Left lung (tissue), 14 donors: ENCODE measurements around the gene ANKRD66. TPM values are rescaled to one million over a fixed set of nuclear protein-coding genes. Genes with fewer than 3 reads are reported as not detected.

Experiments used
- ATAC-seq: fragments of 200-7000 bp; cut with Tn5 transposase; one replicate; pipeline ENCODE4 v1.9.1; 2020; ENCODE audit warnings: moderate library complexity
- DNase-seq, 4 donors: peaks; one replicate each; pipeline ENCODE4 v3.0.0-alpha.2; 2013 to 2020
- H3K27ac ChIP-seq, 2 donors: fragments of 200-600 bp; sonication (generic) in 1 of 2; one replicate each; pipeline versions ENCODE4 v1.5.0 to v1.8.0; 2020 to 2021
- H3K27me3 ChIP-seq, 2 donors: fragments of 200-600 bp; sonication (generic) in 1 of 2; one replicate each; pipeline versions ENCODE4 v1.5.0 to v1.8.0; 2020 to 2021
- H3K36me3 ChIP-seq, 2 donors: fragments of 200-600 bp; sonication (generic) in 1 of 2; one replicate each; pipeline versions ENCODE4 v1.5.0 to v1.8.0; 2020 to 2021
- H3K4me1 ChIP-seq, 2 donors: fragments of 200-600 bp; one replicate each; pipeline ENCODE4 v1.8.0; 2021
- H3K4me3 ChIP-seq, 2 donors: fragments of 200-600 bp; sonication (generic) in 1 of 2; one replicate each; pipeline versions ENCODE4 v1.5.0 to v1.8.0; 2020 to 2021; ENCODE audit warnings: mild to moderate bottlenecking in 1 of 2
- H3K9me3 ChIP-seq, 2 donors: fragments of 200-600 bp; sonication (generic) in 1 of 2; one replicate each; pipeline versions ENCODE4 v1.5.0 to v1.8.0; 2020 to 2021
- intact Hi-C, 2 donors: fragments of 100-400 bp; cut with DNase I; formaldehyde crosslinking; loops; one replicate each; pipeline versions ENCODE4 v1.11.2 to v1.14.2; 2022
- long read RNA-seq, 12 donors: library from polyadenylated mRNA in 2 of 12; unstranded in 2 of 12; transcript quantifications; one replicate each; pipeline ENCODE4 v2.0.0 and lab custom pipeline, GENCODE V29; 2019 to 2026
- polyA plus RNA-seq, 6 donors: library from polyadenylated mRNA; unstranded; fragments of 120-200 nt; gene quantifications; one replicate each; pipeline ENCODE4 v1.2.1, GENCODE V29; 2013; ENCODE audit not compliant: insufficient read length in 6 of 6
- total RNA-seq, 2 donors: library from RNA; stranded (reverse); fragmentation: NEBNext Ultra II Directional; extraction: Animal tissue kit (Norgen Biotek cat#: 25700); gene quantifications; one replicate each; pipeline ENCODE4 v1.2.1, GENCODE V29; 2021
- TF ChIP-seq, protein P1 (sequence below), 2 donors: fragments of 200-600 bp; sonication (generic) in 1 of 2; IDR thresholded peaks; one replicate each; pipeline versions ENCODE4 v1.5.0 to v1.8.0; 2021; ENCODE audit warnings: antibody characterized with exemption in 2 of 2
- donor health status: DM: no; HTN: yes; CAD: no.
- donor health status: DM: no; HTN: no; CAD: no.

ANKRD66 gene
- 1 to 10 TPM in 1 of 2 donors, not detected in 1; 2.4 TPM for total RNA-seq
- 1 to 10 TPM in 4 of 6 donors, under 1 TPM in 2; 0.36 to 2.9 (median 2.5) TPM for polyA plus RNA-seq
- long read RNA-seq, donor 1, partial matches to known transcripts, result 0 of 2 reads
- long read RNA-seq, donor 1, other reads (novel, unspliced or antisense), result 0 of 2 reads
- long read RNA-seq, donor 2, result 0 reads
- long read RNA-seq, donor 3, result 0 reads
- long read RNA-seq, donor 4, result 0 reads
- long read RNA-seq, donor 5, partial matches to known transcripts, result 0 of 4 reads
- long read RNA-seq, donor 5, other reads (novel, unspliced or antisense), result 0 of 4 reads
- long read RNA-seq, donor 6, result 0 reads
- long read RNA-seq, donor 7, result 0 reads
- long read RNA-seq, donor 8, result 0 reads
- long read RNA-seq, donor 9, result 0 reads
- long read RNA-seq, donor 10, partial matches to known transcripts, result 0 of 4 reads
- long read RNA-seq, donor 10, other reads (novel, unspliced or antisense), result 1 of 4 reads
- long read RNA-seq, donor 11, partial matches to known transcripts, result 0 of 1 reads
- long read RNA-seq, donor 11, other reads (novel, unspliced or antisense), result 0 of 1 reads
- long read RNA-seq, donor 12, partial matches to known transcripts, result 0 of 4 reads
- long read RNA-seq, donor 12, other reads (novel, unspliced or antisense), result 0 of 4 reads

DNA sequence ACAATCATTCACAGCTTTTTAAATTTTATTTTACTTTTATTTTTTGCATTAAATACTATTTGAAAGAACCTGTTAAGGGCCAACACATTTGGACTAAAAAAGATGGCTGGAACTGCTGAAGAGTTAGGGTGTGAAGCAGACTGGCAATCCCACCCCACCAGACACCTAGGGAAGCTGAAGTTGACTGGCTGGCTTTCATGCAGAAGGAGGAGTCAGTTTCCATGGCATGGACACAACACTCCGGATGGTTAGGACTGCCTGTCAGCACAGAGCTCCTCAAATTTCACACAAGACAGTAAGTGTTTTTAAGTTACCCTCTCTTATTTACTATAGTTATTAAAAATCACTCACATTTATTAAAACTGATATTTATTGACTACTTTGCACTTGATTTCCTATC lies at the start of gene ANKRD66:
Gene ANKRD66, plus strand, starts transcription at position 238 of the 400 bp plus-strand sequence. CDS start 5,016 bp downstream, outside the sequence.
- Histone ChIP-seq H3K9me3 (no peaks in the 10 kb centered on the region), H3K4me1 (no peaks in the 10 kb centered on the region), H3K27ac (no peak within 1 kb of the TSS), H3K4me3 (no peak within 1 kb of the TSS), H3K27me3 (peaks cover 0 to 7% of the 10 kb centered on the region in 2 donors), H3K36me3 (no peaks in the 10 kb centered on the region)
- TF ChIP-seq, protein P1, sequence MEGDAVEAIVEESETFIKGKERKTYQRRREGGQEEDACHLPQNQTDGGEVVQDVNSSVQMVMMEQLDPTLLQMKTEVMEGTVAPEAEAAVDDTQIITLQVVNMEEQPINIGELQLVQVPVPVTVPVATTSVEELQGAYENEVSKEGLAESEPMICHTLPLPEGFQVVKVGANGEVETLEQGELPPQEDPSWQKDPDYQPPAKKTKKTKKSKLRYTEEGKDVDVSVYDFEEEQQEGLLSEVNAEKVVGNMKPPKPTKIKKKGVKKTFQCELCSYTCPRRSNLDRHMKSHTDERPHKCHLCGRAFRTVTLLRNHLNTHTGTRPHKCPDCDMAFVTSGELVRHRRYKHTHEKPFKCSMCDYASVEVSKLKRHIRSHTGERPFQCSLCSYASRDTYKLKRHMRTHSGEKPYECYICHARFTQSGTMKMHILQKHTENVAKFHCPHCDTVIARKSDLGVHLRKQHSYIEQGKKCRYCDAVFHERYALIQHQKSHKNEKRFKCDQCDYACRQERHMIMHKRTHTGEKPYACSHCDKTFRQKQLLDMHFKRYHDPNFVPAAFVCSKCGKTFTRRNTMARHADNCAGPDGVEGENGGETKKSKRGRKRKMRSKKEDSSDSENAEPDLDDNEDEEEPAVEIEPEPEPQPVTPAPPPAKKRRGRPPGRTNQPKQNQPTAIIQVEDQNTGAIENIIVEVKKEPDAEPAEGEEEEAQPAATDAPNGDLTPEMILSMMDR (IDR thresholded peaks at IDR 0.05), result no peak
- ATAC-seq (no peak), DNase-seq (no peak)
- intact Hi-C loops, result no loop called here

DNA sequence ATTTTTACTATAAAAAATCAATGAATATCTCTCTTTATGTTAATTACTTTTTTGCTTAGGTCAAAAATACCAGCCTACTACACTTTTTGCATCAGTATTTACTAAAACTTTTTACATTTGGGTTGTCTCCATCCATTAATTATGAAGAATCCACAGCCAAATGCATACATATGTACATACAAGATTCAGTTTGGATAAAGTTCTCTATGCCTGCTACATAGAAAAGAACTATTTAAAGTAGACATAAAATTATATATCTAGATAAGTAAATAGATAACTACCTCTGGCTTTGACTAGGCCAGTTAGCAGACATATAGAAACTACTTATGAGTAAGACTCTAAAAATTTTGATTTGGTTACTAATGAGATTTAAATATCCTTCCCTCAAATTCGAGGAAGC lies 46.8 kb upstream of the ANKRD66 start:
- H3K27me3 ChIP-seq, result no peaks in the 10 kb centered on the region
- TF ChIP-seq, protein P1 (IDR thresholded peaks at IDR 0.05), result no peak
- no peak for DNase-seq
- H3K4me3 ChIP-seq, result no peak overlapping the region
- no peaks in the 10 kb centered on the region for H3K36me3 ChIP-seq
- H3K4me1 ChIP-seq, result no peaks in the 10 kb centered on the region
- intact Hi-C loops, result no loop called here
- no peak for ATAC-seq
- H3K27ac ChIP-seq, result no peak overlapping the region
- no peaks in the 10 kb centered on the region for H3K9me3 ChIP-seq

DNA sequence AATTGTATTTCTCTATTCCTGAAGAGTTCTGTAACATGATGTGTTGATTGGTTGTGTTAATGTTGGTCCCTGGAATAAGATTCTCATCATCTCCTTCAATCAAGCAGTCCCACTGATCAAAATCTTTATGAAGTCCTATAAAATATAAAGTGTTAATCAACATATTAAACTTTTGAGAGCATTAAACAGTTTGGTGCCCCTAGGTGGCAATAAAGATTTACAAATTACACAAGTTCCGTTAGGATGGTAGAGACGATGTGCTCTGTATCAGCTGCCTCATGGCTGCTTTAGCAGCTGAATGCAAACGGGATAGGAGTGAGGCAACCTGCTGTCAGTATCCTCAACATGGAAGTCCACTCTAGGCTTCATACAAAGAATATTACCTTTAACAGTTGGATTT lies 42.2 kb upstream of the ANKRD66 start:
- peak; percentile 71 for ATAC-seq
- no peak overlapping the region for H3K27ac ChIP-seq
- intact Hi-C loops, result no loop called here

DNA sequence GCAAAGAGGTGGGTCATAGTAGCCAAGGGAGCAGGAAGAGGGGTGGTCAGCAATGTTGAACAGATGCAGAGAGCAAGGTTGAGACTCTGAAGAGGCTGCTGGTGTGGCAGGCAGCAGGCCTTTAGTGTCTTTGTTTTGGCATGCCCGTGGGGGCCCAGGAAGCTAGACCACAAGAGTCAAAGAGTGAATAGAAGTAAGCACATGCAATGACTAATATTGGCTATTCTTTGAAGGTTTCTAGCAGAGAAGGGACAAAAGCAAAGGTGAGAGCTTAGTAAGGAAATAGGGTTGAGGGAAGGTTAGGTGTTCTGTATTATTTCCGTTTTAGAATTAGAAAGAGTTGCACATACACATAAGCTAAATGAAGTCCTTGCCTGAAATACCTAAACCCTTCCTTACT lies 40.3 kb upstream of the ANKRD66 start:
- intact Hi-C loops, result no loop called here
- H3K27me3 ChIP-seq, result no peaks in the 10 kb centered on the region
- ATAC-seq (no peak), DNase-seq (no peak)
- no peaks in the 10 kb centered on the region for H3K9me3 ChIP-seq
- H3K4me3 ChIP-seq, result no peak overlapping the region
- peaks cover 0 to 3% of the 10 kb centered on the region in 2 donors for H3K4me1 ChIP-seq
- no peaks in the 10 kb centered on the region for H3K36me3 ChIP-seq
- no peak overlapping the region for H3K27ac ChIP-seq
- TF ChIP-seq, protein P1 (IDR thresholded peaks at IDR 0.05), result no peak

More for the DNA sequence above, 42.2 kb upstream of the ANKRD66 start:
- TF ChIP-seq, protein P1 (IDR thresholded peaks at IDR 0.05), result no peak
- no peaks in the 10 kb centered on the region for H3K27me3 ChIP-seq
- no peaks in the 10 kb centered on the region for H3K9me3 ChIP-seq
- no peaks in the 10 kb centered on the region for H3K36me3 ChIP-seq
- no peak overlapping the region for H3K4me3 ChIP-seq
- DNase-seq, result peak in 1 of 4 donors; percentile 19
- H3K4me1 ChIP-seq, result no peaks in the 10 kb centered on the region

DNA sequence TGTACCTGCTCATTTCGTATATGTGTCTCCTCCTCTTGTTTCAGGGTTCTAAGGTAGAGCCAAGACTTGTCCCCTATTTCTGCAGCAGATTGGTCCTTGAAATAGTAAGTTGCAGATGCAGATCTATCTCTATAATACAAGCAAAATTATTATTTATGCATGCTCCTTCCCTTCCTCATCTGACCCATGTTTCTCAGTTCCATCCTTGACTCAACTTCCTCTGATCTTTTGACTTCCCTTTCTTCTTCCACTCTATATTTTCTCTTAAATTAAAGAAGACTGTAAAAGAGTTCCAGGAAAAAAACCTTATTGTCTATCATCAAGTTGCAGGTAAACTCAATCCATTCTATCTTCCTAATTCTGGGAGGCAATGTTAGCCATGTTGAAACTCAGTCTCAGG lies 35.2 kb upstream of the ANKRD66 start:
- no peak for DNase-seq
- no peak overlapping the region for H3K4me3 ChIP-seq
- H3K27me3 ChIP-seq, result no peaks in the 10 kb centered on the region
- intact Hi-C loops, result no loop called here
- H3K27ac ChIP-seq, result no peak overlapping the region
- TF ChIP-seq, protein P1 (IDR thresholded peaks at IDR 0.05), result no peak
- no peaks in the 10 kb centered on the region for H3K9me3 ChIP-seq
- peaks cover 0 to 12% of the 10 kb centered on the region in 2 donors for H3K4me1 ChIP-seq
- H3K36me3 ChIP-seq, result no peaks in the 10 kb centered on the region
- ATAC-seq, result no peak
